HG02884 (cell line): ENCODE data around the gene EPHA2.
"Not testable (repeated sequence)": the region's sequence is repeated elsewhere in the genome, so short reads cannot be mapped to it uniquely, and the experiment has no call there.

Source experiments
- ATAC-seq: cut with Tn5 transposase; IDR thresholded peaks from one replicate; pipeline ENCODE4 v1.9.1; 2021; ENCODE audit warnings: mild to moderate bottlenecking, moderate library complexity; ENCODE audit not compliant: unreplicated experiment

Gene EPHA2

GRCh38 chr1:16168622-16169360, 12.9 kb upstream of the EPHA2 start:
- ATAC-seq: no peak

DNA sequence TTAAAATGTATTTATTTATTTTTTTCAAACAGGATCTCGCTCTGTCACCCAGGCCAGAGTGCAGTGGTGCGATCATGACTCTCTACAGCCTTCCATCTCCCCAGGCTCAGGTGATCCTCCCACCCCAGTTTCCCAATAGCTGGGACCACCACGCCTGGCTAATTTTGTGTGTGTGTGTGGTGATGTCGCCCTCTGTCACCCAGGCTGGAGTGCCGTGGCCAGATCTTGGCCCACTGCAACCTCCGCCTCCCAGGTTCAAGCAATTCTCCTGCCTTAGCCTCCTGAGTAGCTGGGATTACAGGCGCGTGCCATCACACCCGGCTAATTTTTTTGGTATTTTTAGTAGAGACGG, 12.3 kb upstream of the EPHA2 start:
- ATAC-seq: not testable (repeated sequence)

- ATAC-seq: no peak
Measured at GRCh38 chr1:16167331-16168143, 11.7 kb upstream of the EPHA2 start.

DNA sequence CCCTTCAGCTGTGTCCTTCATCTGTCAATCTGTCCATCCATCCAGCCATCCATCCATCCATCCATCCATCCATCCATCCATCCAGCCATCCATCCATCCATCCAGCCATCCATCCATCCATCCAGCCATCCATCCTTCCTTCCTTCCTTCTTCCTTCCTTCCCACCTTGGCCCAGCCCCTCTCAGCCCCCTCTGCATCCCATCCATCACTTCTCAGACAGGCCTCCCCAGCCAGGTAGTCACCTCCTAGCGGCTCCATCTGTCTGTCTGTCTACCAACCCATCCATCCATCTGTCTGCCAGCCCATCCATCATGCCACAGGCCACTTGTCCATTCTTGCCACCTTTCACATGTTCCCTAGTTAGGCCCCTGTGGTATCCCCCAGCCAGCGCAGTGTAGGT, 10.2 kb upstream of the EPHA2 start:
- no peak for ATAC-seq

DNA sequence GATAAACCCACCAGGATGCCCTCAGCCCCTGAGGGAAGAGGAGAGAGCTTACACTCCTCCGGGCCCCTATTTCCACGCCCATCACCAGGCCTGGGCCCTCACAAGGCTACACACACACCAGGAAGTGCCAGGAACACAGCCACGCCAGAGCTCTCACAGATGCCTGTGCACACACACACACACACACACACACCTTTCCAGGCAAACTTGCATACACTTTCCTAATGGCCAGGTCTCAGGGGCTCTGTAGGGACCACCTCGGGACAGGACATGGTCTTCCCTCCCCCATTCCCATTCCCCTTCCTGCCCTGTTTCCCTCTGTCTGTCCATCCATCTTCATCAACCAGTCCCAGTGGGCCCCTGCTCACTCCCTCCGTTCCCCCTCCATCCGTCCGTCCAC, 9.7 kb upstream of the EPHA2 start:
- no peak for ATAC-seq

DNA sequence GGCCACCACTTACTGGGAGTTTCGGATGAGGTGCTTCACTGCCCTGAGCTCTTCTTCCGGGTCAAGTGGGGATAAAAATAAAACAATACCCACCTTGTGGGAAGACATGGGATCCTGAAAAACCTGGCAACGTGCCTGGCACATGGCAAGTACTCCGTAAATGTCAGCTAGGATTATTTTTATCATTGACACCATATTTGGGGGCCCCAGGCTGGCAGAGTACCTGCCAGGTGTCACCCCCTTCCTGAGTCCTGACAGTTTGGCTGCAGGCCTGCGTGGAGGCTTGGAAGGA, 9.2 kb upstream of the EPHA2 start:
- ATAC-seq: no peak

- no peak for ATAC-seq
Measured at GRCh38 chr1:16164213-16165072, 8.6 kb upstream of the EPHA2 start.

- ATAC-seq: not testable (repeated sequence)
Measured at GRCh38 chr1:16163608-16164212, 7.8 kb upstream of the EPHA2 start.

GRCh38 chr1:16162163-16162822, 6.4 kb upstream of the EPHA2 start:
- no peak for ATAC-seq

- no peak for ATAC-seq
Measured at GRCh38 chr1:16161717-16162116, 5.8 kb upstream of the EPHA2 start.

DNA sequence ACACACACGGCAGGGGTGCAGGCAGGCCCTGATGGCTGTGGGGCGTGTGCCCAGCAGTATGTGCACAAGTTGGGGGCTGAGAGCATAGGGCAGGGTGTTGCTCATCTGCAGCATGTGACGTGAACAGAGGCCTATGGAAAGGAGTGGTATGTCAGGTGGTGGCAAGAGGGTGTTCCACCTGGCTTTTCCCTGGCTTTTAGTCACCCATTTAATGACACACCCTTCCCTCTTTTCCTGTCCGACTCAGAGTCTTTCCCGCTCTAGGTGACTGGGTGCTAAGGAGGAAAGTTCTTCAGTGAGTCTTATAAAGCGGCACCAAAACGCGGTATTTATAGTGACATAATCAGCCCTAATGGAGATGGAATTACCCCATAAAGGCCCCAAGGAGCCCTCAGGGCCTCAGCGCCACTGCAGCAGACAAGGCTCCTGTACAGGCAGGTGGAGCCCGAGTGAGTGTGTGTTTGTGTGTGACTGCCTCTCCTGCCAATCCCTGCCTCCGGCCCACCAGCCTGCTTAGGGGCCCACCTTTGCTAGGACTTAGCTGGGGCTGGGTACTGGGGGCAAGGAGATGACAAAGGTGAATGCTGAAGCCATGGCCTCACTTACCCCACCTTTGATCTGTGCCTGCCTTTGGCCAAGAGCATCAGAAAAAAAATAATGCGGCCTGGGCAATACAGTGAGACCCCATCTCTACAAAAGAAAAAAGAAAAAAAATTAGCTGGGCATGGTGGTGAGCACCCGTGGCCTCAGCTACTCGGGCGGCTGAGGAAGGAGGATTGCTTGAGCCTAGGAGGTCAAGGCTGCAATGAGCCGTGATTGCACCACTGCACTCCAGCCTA, 3.3 kb upstream of the EPHA2 start:
- ATAC-seq: no peak

GRCh38 chr1:16158025-16158424, 2.2 kb upstream of the EPHA2 start:
- no peak for ATAC-seq

- no peak for ATAC-seq
Measured at GRCh38 chr1:16156848-16157495, 1.1 kb upstream of the EPHA2 start.

GRCh38 chr1:16153999-16154673, 1.7 kb downstream of the EPHA2 start:
- no peak for ATAC-seq

DNA sequence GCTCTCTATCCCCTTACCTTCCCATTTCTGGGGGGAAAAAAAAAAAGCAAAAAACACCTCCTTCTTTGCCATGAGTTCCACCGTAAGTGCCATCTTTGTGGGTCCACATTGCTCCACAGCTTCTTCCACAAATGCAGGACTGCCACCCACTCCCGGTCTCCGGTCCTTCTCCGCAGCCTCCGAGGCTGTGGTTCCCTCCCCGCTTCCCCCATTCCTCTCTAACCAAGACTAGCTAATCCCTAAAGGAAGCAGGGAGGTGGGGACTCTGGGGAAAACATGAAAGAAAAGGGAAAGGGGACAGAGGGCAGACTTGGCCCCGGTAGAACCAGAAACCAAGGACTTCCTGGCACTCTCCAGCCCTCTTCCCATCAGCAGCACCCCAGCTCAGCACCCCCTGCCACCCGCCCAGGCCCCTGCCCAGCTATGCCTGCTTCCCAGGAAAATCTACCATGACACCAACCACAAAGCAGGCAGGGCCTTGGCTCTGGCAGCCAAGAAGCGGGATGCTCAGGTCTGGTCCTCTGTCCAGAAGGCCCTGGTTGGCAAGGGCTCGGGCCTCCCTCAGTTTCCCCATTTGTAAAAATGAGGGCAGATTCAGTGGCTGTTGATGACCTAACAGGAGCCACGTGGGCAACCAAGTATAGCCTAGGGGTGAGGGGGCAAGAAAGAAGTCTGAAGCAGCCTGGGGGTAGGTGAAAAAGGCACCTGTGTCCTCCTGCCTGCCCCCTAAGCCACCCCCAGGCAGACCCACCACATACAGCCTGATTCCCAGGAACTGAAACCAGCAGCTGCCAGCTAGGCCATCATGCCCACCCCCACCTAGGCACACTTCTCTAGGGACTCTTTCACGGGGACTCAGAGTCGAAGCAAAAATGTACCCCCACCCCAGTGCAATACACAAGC, 2.5 kb downstream of the EPHA2 start:
- no peak for ATAC-seq

DNA sequence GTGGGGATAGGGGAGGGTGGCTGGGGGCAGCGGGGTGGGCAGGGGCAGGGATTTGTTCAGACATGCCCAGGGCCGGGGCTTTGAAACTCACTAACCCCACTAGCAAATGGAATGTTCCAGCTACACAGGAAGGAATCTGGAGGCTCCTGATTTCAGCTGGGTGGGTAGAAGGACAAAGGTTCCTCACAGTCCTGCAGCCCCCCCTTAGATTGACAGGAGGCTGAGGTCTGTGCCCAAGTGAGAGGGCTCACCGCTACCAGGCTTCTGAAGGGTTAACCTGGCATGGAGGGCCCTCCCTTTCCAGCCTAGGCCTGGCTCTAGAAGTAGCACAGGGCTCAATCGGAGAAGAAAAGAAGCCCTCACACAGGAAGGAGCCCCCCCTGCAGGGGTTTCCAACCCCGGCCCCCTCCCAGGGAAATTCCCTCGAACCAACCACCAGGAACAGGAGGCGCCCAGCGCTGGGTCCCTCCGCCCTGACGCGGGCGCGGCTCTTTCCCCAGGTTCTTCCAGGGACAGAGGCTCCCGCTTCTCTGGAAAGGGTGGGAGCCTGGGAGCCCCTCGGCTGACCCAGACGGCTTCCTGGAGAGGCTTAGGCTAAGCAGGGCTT, 3.3 kb downstream of the EPHA2 start:
- ATAC-seq: no peak

DNA sequence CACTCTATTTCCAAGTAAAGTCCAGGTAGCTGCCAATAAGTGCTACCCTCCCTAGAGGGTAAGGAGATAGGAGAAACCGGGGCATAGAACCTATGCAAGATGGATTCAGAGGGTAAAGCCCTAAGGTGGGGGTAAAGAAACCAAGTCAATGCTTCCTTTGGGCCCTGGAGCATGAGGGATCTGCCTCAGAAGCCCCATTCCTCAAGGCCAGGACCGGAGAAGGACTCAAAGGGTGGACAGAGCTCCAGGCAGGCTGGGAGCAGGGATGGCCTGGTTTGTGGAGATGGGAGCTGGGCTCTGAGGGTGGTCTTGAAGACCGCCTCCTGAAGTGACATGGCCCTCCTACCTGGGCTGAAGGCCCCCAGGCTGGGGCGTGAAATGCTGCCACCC, 3.9 kb downstream of the EPHA2 start:
- ATAC-seq: no peak
